ENCODE results near the gene SRI.

- no peak for TF ChIP-seq EZH2 (IDR thresholded peaks at IDR 0.05; ENCODE audit: borderline replicate concordance, low read depth, low read length, severe bottlenecking)
- TF ChIP-seq, protein P1, sequence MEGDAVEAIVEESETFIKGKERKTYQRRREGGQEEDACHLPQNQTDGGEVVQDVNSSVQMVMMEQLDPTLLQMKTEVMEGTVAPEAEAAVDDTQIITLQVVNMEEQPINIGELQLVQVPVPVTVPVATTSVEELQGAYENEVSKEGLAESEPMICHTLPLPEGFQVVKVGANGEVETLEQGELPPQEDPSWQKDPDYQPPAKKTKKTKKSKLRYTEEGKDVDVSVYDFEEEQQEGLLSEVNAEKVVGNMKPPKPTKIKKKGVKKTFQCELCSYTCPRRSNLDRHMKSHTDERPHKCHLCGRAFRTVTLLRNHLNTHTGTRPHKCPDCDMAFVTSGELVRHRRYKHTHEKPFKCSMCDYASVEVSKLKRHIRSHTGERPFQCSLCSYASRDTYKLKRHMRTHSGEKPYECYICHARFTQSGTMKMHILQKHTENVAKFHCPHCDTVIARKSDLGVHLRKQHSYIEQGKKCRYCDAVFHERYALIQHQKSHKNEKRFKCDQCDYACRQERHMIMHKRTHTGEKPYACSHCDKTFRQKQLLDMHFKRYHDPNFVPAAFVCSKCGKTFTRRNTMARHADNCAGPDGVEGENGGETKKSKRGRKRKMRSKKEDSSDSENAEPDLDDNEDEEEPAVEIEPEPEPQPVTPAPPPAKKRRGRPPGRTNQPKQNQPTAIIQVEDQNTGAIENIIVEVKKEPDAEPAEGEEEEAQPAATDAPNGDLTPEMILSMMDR (IDR thresholded peaks at IDR 0.05; ENCODE audit: borderline replicate concordance, extremely low read depth, low read length, poor library complexity, severe bottlenecking): no peak
These were observed 4.5 kb downstream of the SRI start for GRCh38 chr7:88215295-88215694.
